ENCODE measurements around the gene ACY1. TPM values are rescaled to one million over a fixed set of nuclear protein-coding genes. Genes with fewer than 3 reads are reported as not detected.

Gene ACY1
- total and polyA plus RNA-seq, 4 donors, result 69.5 to 274 (median 238) TPM

DNA sequence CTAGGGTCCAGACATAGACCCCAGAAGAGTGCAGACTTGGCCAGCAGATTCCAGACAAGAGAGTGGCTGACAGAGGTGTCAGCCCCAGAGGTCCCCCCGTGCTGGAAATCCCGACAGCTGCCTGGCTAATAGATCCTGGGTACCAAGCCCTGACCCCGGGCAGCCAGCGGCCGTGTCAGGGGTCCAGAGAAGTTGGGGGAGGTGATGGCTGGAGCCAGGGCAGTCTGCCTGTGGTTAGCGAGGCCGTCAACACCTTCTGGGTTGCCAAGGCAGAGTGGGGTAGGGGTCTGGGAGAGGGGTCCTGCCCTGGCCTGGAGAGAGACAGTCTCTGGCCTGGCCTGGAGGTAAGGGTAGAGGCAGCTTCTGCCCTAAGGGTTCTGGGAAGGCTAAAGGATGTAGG, 37.5 kb downstream of the ACY1 start:
- H3K9me3 ChIP-seq (ENCODE audit: control insufficient read depth in 4 of 4, low read length in 3 of 4), result no peaks in the 10 kb centered on the region
- H3K27ac ChIP-seq (ENCODE audit: low read depth in 1 of 2, low read length in 2 of 2), result no peak overlapping the region
- no peak for DNase-seq (ENCODE audit: low spot score)
- no peaks in the 10 kb centered on the region for H3K36me3 ChIP-seq (ENCODE audit: control insufficient read depth in 4 of 4, insufficient read depth in 3 of 4, low read depth in 1 of 4, low read length in 3 of 4)
- H3K4me3 ChIP-seq (ENCODE audit: low read depth in 1 of 3, low read length in 3 of 3), result no peak overlapping the region
- H3K4me1 ChIP-seq (ENCODE audit: control insufficient read depth in 4 of 4, insufficient read depth in 4 of 4, low read length in 3 of 4), result peaks cover 0 to 3% (median 0%) of the 10 kb centered on the region in 4 donors
- no peaks in the 10 kb centered on the region for H3K27me3 ChIP-seq (ENCODE audit: control insufficient read depth in 4 of 4, insufficient read depth in 4 of 4, low read length in 3 of 4)
- no peak overlapping the region for H3K9ac ChIP-seq (ENCODE audit: low read depth in 1 of 2, low read length in 2 of 2)
- 96% methylated on average over 7 of the region's 7 CpGs for WGBS
- TF ChIP-seq NR2F2 (IDR thresholded peaks at IDR 0.05) (no peak), HNF4A (conservative IDR thresholded peaks at IDR 0.05) (no peak), TAF1 (conservative IDR thresholded peaks at IDR 0.05) (no peak), SP1 (IDR thresholded peaks at IDR 0.05) (no peak), FOXA1 (IDR thresholded peaks at IDR 0.05) (no peak)
- TF ChIP-seq, protein P1, sequence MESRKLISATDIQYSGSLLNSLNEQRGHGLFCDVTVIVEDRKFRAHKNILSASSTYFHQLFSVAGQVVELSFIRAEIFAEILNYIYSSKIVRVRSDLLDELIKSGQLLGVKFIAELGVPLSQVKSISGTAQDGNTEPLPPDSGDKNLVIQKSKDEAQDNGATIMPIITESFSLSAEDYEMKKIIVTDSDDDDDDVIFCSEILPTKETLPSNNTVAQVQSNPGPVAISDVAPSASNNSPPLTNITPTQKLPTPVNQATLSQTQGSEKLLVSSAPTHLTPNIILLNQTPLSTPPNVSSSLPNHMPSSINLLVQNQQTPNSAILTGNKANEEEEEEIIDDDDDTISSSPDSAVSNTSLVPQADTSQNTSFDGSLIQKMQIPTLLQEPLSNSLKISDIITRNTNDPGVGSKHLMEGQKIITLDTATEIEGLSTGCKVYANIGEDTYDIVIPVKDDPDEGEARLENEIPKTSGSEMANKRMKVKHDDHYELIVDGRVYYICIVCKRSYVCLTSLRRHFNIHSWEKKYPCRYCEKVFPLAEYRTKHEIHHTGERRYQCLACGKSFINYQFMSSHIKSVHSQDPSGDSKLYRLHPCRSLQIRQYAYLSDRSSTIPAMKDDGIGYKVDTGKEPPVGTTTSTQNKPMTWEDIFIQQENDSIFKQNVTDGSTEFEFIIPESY (IDR thresholded peaks at IDR 0.05), result no peak
- TF ChIP-seq, protein P2, sequence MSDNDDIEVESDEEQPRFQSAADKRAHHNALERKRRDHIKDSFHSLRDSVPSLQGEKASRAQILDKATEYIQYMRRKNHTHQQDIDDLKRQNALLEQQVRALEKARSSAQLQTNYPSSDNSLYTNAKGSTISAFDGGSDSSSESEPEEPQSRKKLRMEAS (IDR thresholded peaks at IDR 0.05), result no peak

DNA sequence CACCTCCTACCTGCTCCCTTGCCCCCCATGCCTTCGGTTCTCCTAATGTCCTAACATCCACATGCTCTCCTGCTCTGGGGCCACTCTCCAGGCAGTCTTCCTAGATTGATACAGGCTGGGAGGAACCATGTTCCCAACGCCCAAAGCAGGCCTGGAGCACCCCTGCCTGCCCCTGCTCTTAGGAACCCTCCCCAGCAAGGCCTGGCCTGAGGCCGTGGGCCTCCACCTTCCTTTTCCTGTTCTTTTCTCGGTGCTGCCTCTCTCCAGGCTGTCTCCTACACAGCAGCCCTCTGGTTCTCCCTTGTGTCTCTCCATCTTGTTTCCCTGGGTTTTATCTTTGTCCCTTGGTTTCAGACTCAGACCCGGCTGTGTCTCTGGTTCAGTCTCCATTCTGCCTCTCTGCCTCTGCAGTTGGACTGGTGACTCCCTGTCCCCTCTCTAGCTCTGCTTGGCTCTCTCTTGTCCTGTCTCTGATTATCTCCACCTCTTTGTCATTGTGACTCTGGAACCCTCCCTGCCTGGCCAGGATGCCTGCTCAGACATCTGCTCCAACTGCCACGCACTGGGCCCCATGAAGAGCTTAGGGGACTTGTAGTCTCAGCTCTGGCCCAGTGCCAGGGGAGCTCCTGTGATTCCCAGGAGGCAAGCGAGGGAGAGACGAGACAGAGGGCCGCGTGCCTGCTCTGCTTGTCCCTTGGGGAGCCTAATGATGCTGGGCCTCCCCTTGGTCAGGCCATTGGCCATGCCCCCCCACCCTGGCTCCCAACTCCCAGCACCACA, 38.3 kb downstream of the ACY1 start:
- H3K36me3 ChIP-seq (ENCODE audit: control insufficient read depth in 4 of 4, insufficient read depth in 3 of 4, low read depth in 1 of 4, low read length in 3 of 4), result no peaks in the 10 kb centered on the region
- WGBS, result 84% methylated on average over 10 of the region's 10 CpGs
- H3K27ac ChIP-seq (ENCODE audit: low read depth in 1 of 2, low read length in 2 of 2), result peak overlapping the region; percentile 25 to 50
- TF ChIP-seq, protein P1 (IDR thresholded peaks at IDR 0.05), result no peak
- no peak for TF ChIP-seq NR2F2 (IDR thresholded peaks at IDR 0.05)
- no peak for TF ChIP-seq GABPA (IDR thresholded peaks at IDR 0.05 in 1 of 2, conservative IDR thresholded peaks at IDR 0.05 in 1 of 2)
- no peak for TF ChIP-seq FOXA2 (IDR thresholded peaks at IDR 0.05)
- TF ChIP-seq, protein P3, sequence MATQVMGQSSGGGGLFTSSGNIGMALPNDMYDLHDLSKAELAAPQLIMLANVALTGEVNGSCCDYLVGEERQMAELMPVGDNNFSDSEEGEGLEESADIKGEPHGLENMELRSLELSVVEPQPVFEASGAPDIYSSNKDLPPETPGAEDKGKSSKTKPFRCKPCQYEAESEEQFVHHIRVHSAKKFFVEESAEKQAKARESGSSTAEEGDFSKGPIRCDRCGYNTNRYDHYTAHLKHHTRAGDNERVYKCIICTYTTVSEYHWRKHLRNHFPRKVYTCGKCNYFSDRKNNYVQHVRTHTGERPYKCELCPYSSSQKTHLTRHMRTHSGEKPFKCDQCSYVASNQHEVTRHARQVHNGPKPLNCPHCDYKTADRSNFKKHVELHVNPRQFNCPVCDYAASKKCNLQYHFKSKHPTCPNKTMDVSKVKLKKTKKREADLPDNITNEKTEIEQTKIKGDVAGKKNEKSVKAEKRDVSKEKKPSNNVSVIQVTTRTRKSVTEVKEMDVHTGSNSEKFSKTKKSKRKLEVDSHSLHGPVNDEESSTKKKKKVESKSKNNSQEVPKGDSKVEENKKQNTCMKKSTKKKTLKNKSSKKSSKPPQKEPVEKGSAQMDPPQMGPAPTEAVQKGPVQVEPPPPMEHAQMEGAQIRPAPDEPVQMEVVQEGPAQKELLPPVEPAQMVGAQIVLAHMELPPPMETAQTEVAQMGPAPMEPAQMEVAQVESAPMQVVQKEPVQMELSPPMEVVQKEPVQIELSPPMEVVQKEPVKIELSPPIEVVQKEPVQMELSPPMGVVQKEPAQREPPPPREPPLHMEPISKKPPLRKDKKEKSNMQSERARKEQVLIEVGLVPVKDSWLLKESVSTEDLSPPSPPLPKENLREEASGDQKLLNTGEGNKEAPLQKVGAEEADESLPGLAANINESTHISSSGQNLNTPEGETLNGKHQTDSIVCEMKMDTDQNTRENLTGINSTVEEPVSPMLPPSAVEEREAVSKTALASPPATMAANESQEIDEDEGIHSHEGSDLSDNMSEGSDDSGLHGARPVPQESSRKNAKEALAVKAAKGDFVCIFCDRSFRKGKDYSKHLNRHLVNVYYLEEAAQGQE (IDR thresholded peaks at IDR 0.05), result no peak
- TF ChIP-seq TAF1 (conservative IDR thresholded peaks at IDR 0.05), result no peak
- no peak for TF ChIP-seq HNF4A (conservative IDR thresholded peaks at IDR 0.05)
- TF ChIP-seq RAD21 (IDR thresholded peaks at IDR 0.05), result no peak
- no peak for TF ChIP-seq RXRA (IDR thresholded peaks at IDR 0.05)
- no peak for TF ChIP-seq FOXA1 (IDR thresholded peaks at IDR 0.05)
- no peak for TF ChIP-seq SP1 (IDR thresholded peaks at IDR 0.05)
- TF ChIP-seq, protein P4, sequence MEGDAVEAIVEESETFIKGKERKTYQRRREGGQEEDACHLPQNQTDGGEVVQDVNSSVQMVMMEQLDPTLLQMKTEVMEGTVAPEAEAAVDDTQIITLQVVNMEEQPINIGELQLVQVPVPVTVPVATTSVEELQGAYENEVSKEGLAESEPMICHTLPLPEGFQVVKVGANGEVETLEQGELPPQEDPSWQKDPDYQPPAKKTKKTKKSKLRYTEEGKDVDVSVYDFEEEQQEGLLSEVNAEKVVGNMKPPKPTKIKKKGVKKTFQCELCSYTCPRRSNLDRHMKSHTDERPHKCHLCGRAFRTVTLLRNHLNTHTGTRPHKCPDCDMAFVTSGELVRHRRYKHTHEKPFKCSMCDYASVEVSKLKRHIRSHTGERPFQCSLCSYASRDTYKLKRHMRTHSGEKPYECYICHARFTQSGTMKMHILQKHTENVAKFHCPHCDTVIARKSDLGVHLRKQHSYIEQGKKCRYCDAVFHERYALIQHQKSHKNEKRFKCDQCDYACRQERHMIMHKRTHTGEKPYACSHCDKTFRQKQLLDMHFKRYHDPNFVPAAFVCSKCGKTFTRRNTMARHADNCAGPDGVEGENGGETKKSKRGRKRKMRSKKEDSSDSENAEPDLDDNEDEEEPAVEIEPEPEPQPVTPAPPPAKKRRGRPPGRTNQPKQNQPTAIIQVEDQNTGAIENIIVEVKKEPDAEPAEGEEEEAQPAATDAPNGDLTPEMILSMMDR (IDR thresholded peaks at IDR 0.05; ENCODE audit: low read depth, low read length, missing input control), result no peak
- TF ChIP-seq, protein P5, sequence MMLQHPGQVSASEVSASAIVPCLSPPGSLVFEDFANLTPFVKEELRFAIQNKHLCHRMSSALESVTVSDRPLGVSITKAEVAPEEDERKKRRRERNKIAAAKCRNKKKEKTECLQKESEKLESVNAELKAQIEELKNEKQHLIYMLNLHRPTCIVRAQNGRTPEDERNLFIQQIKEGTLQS (IDR thresholded peaks at IDR 0.05), result no peak
- no peak for TF ChIP-seq EGR1 (IDR thresholded peaks at IDR 0.05; ENCODE audit: low read depth in 2 of 2)
- TF ChIP-seq YY1 (IDR thresholded peaks at IDR 0.05), result no peak
- no peak for TF ChIP-seq JUND (IDR thresholded peaks at IDR 0.05)
- no peaks in the 10 kb centered on the region for H3K9me3 ChIP-seq (ENCODE audit: control insufficient read depth in 4 of 4, low read length in 3 of 4)
- no peaks in the 10 kb centered on the region for H3K27me3 ChIP-seq (ENCODE audit: control insufficient read depth in 4 of 4, insufficient read depth in 4 of 4, low read length in 3 of 4)
- H3K4me3 ChIP-seq (ENCODE audit: low read depth in 1 of 3, low read length in 3 of 3), result no peak overlapping the region
- no peak for DNase-seq (ENCODE audit: low spot score)
- peaks cover 0 to 3% (median 0%) of the 10 kb centered on the region in 4 donors for H3K4me1 ChIP-seq (ENCODE audit: control insufficient read depth in 4 of 4, insufficient read depth in 4 of 4, low read length in 3 of 4)
- no peak overlapping the region for H3K9ac ChIP-seq (ENCODE audit: low read depth in 1 of 2, low read length in 2 of 2)
